Skeletal muscle satellite cell (primary cell): ENCODE data around the gene NOL4L.

Experiments
- H3K27me3 ChIP-seq: 2 replicates; pipeline ENCODE4 v1.7.0; 2013; ENCODE audit warnings: low read length; ENCODE audit not compliant: control insufficient read depth, insufficient read depth
- H3K36me3 ChIP-seq: 2 replicates; pipeline ENCODE4 v1.7.0; 2013; ENCODE audit warnings: mild to moderate bottlenecking, control low read depth, low read length; ENCODE audit not compliant: insufficient read depth
- H3K4me1 ChIP-seq: 2 replicates; pipeline ENCODE4 v1.7.0; 2013; ENCODE audit warnings: low read length; ENCODE audit not compliant: control insufficient read depth, insufficient read depth
- H3K4me2 ChIP-seq: 2 replicates; pipeline ENCODE4 v1.7.0; 2013; ENCODE audit warnings: mild to moderate bottlenecking, low read length
- H3K4me3 ChIP-seq: 2 replicates; pipeline ENCODE4 v1.7.0; 2013; ENCODE audit warnings: low read length
- H3K9ac ChIP-seq: 2 replicates; pipeline ENCODE4 v1.7.0; 2013; ENCODE audit warnings: mild to moderate bottlenecking, low read depth, low read length, moderate library complexity
- H3K9me3 ChIP-seq: replicated peaks from 2 replicates; pipeline ENCODE4 v1.7.0; 2013; ENCODE audit warnings: mild to moderate bottlenecking, control low read depth, low read length

The NOL4L gene

GRCh38 chr20:32454164-32455145 is 130.7 kb downstream of the NOL4L start:
- Histone ChIP-seq H3K4me3 (no peak overlapping the region), H3K27me3 (no peaks in the 10 kb centered on the region), H3K4me2 (no peak overlapping the region), H3K4me1 (peaks cover 9% of the 10 kb centered on the region), H3K9ac (no peak overlapping the region), H3K36me3 (peaks cover 11% of the 10 kb centered on the region), H3K9me3 (no peaks in the 10 kb centered on the region)

GRCh38 chr20:32453467-32454163 is 131.5 kb downstream of the NOL4L start:
- H3K4me1 ChIP-seq = peaks cover 9% of the 10 kb centered on the region

GRCh38 chr20:32452776-32453466 is 132.2 kb downstream of the NOL4L start:
- Histone ChIP-seq H3K4me2 (no peak overlapping the region), H3K27me3 (no peaks in the 10 kb centered on the region), H3K9me3 (no peaks in the 10 kb centered on the region), H3K4me3 (no peak overlapping the region), H3K36me3 (peaks cover 13% of the 10 kb centered on the region), H3K9ac (no peak overlapping the region), H3K4me1 (peaks cover 9% of the 10 kb centered on the region)

More at GRCh38 chr20:32453467-32454163, 131.5 kb downstream of the NOL4L start:
- Histone ChIP-seq H3K4me2 (no peak overlapping the region), H3K4me3 (no peak overlapping the region), H3K9me3 (no peaks in the 10 kb centered on the region), H3K9ac (no peak overlapping the region), H3K36me3 (peaks cover 13% of the 10 kb centered on the region), H3K27me3 (no peaks in the 10 kb centered on the region)

- no peak overlapping the region for H3K4me2 ChIP-seq
- no peaks in the 10 kb centered on the region for H3K9me3 ChIP-seq
- peaks cover 17% of the 10 kb centered on the region for H3K36me3 ChIP-seq
- no peaks in the 10 kb centered on the region for H3K27me3 ChIP-seq
- no peak overlapping the region for H3K9ac ChIP-seq
- H3K4me3 ChIP-seq = no peak overlapping the region
- peaks cover 4% of the 10 kb centered on the region for H3K4me1 ChIP-seq
These were observed 133.3 kb downstream of the NOL4L start for GRCh38 chr20:32451682-32452461.

- Histone ChIP-seq H3K4me1 (no peaks in the 10 kb centered on the region), H3K36me3 (peaks cover 22% of the 10 kb centered on the region), H3K4me3 (no peak overlapping the region)
These were observed 133.8 kb downstream of the NOL4L start for GRCh38 chr20:32451340-32451681.

GRCh38 chr20:32450484-32451061 is 134.6 kb downstream of the NOL4L start:
- no peaks in the 10 kb centered on the region for H3K4me1 ChIP-seq
- H3K4me3 ChIP-seq = no peak overlapping the region
- H3K9ac ChIP-seq = no peak overlapping the region
- H3K9me3 ChIP-seq = no peaks in the 10 kb centered on the region
- no peak overlapping the region for H3K4me2 ChIP-seq
- H3K36me3 ChIP-seq = peaks cover 22% of the 10 kb centered on the region
- H3K27me3 ChIP-seq = no peaks in the 10 kb centered on the region

More at GRCh38 chr20:32451340-32451681, 133.8 kb downstream of the NOL4L start:
- Histone ChIP-seq H3K9me3 (no peaks in the 10 kb centered on the region), H3K9ac (no peak overlapping the region), H3K27me3 (no peaks in the 10 kb centered on the region), H3K4me2 (no peak overlapping the region)

- Histone ChIP-seq H3K9ac (no peak overlapping the region), H3K4me2 (no peak overlapping the region), H3K9me3 (no peaks in the 10 kb centered on the region), H3K4me1 (no peaks in the 10 kb centered on the region), H3K36me3 (peaks cover 27% of the 10 kb centered on the region), H3K27me3 (no peaks in the 10 kb centered on the region), H3K4me3 (no peak overlapping the region)
These were observed 135.2 kb downstream of the NOL4L start for GRCh38 chr20:32449890-32450401.

GRCh38 chr20:32449057-32449889 is 135.9 kb downstream of the NOL4L start:
- H3K36me3 ChIP-seq = peaks cover 27% of the 10 kb centered on the region
- no peaks in the 10 kb centered on the region for H3K4me1 ChIP-seq
- H3K9me3 ChIP-seq = no peaks in the 10 kb centered on the region
- no peak overlapping the region for H3K9ac ChIP-seq
- no peak overlapping the region for H3K4me3 ChIP-seq
- H3K4me2 ChIP-seq = no peak overlapping the region
- H3K27me3 ChIP-seq = no peaks in the 10 kb centered on the region

GRCh38 chr20:32448306-32449056 is 136.7 kb downstream of the NOL4L start:
- Histone ChIP-seq H3K36me3 (peaks cover 27% of the 10 kb centered on the region), H3K4me3 (no peak overlapping the region), H3K27me3 (no peaks in the 10 kb centered on the region), H3K4me2 (no peak overlapping the region), H3K9me3 (no peaks in the 10 kb centered on the region), H3K9ac (no peak overlapping the region), H3K4me1 (no peaks in the 10 kb centered on the region)
